NOMO-1 treated with dmso at 0.1 percent for 144 hours (cell line): ENCODE results near the gene RGCC.

Experiments
- DNase-seq: peaks from one replicate; lab custom pipeline; 2025; ENCODE audit not compliant: unreplicated experiment; lab: John Stamatoyannopoulos, UW

RGCC gene

DNA sequence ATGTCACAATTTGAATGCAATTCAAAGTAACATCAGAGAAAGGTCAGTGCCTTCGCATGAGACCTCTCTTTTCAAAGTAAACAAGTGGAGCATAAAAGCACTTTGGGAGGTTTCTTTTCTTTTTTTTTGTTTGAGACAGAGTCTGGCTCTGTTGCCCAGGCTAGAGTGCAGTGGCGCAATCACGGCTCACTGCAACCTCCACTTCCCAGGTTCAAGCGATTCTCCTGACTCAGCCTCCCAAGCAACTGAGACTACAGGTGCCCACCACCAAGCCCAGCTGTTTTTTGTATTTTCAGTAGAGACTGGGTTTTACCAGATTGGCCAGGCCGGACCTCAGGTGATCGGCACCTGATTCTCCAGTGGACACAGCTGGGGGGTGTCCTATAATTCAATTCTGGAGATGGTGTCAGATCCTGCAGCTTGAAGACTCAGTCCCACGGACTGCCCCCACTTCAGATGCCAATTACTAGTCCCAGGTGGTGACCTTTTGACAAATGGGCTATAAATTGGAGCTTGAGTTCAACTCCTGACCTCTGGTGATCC, 57.6 kb downstream of the RGCC start:
- DNase-seq, result no peak

DNA sequence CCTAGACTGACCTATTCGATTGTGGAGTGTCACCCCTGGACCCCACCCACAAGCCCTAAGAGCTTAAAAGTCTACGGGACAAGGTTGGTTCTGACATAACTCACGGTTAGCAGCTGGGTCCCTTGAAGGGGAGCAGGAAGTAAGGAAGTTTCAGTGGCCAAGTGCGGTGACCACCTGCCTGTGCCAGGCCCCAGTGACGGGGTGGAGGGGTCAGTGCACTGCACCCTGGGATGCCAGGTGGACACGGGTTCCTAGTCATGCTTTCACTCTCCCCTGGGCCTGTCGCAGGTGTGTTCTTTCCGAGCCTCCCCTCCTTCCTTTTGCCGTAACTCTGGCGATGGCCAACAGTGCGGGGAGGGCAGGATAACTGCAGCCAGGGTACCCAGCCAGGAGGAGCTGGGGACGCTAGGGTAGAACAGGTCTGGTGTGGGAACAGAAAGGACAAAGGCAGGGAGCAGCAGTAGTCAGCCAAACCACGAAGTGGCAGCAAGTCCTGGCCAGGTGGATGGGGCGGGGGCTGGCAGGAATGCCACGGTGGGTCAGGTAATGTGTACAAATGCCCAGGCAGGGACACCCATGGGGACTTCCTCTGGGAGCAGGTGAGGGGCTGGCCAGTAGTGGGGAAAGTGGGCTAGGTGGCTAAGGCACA, 58.3 kb downstream of the RGCC start:
- DNase-seq, result no peak

- DNase-seq, result no peak
Observed at GRCh38 chr13:41516166-41516565, 58.8 kb downstream of the RGCC start.

DNA sequence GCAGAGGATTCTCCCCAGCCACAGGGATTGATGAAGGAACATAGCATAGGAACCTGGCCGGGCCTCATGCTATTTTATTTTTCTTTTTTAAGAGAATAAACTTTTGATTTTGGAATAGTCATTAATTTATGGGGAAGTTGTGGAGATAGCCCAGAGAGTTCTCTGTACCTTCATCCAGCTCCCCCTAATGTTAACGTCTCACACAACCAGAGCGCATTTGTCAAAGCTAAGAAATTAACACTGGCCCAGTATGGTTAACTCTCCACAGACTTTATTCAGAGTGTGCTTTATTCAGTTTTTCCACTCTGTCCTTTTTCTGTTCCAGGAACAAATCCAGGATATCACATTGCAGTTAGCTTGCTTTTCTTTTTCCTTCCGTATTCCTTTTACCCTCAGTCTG, 59.4 kb downstream of the RGCC start:
- DNase-seq, result no peak

GRCh38 chr13:41520016-41520659, 62.8 kb downstream of the RGCC start:
- peak; percentile 37 for DNase-seq
